M059J (cell line): ENCODE measurements around the gene CDH5. TPM values are rescaled to one million over a fixed set of nuclear protein-coding genes. Genes with fewer than 3 reads are reported as not detected.
A peak's percentile ranks its signal among the peaks of the same experiment; 100 is the strongest.

Experiments
- DNase-seq: peaks from one replicate; pipeline ENCODE4 v3.0.0-alpha.2; 2012; ENCODE audit warnings: low read depth
- total RNA-seq: library from RNA; depleted of rRNA; stranded (reverse); fragments of >200 nt; shearing (Covaris generic); gene quantifications from 2 replicates; pipeline ENCODE4 v1.2.3, GENCODE V29; 2014

CDH5 gene
- total RNA-seq, 1 experiment from 2014 or later, result 0.05 TPM

- peak; percentile 70 for DNase-seq
Observed at GRCh38 chr16:66416939-66417700, 50.6 kb downstream of the CDH5 start.

GRCh38 chr16:66418165-66418962 lies 51.9 kb downstream of the CDH5 start:
- DNase-seq, result no peak

- no peak for DNase-seq
Observed at GRCh38 chr16:66419527-66419926, 53.0 kb downstream of the CDH5 start.

GRCh38 chr16:66420396-66420795 lies 53.9 kb downstream of the CDH5 start:
- DNase-seq, result no peak

- no peak for DNase-seq
Observed at GRCh38 chr16:66421891-66422290, 55.4 kb downstream of the CDH5 start.

- DNase-seq, result no peak
Observed at GRCh38 chr16:66422366-66422765, 55.9 kb downstream of the CDH5 start.

GRCh38 chr16:66423177-66423576 lies 56.7 kb downstream of the CDH5 start:
- DNase-seq, result no peak

GRCh38 chr16:66425651-66426050 lies 59.2 kb downstream of the CDH5 start:
- no peak for DNase-seq

GRCh38 chr16:66426112-66427035 lies 59.9 kb downstream of the CDH5 start:
- no peak for DNase-seq

GRCh38 chr16:66427036-66427860 lies 60.8 kb downstream of the CDH5 start, which contains the start of gene BEAN1:
Gene BEAN1, plus strand, starts transcription at chr16:66427295. Its CDS starts 10,382 bp downstream, at chr16:66437677.
- DNase-seq, result peak; percentile 33

- peak; percentile 23 for DNase-seq
Observed at GRCh38 chr16:66427871-66428681, 61.6 kb downstream of the CDH5 start.

- DNase-seq, result no peak
Observed at GRCh38 chr16:66428682-66429251, 62.3 kb downstream of the CDH5 start.

- no peak for DNase-seq
Observed at GRCh38 chr16:66429290-66429962, 62.9 kb downstream of the CDH5 start.

- DNase-seq, result no peak
Observed at GRCh38 chr16:66430214-66430613, 63.7 kb downstream of the CDH5 start.

GRCh38 chr16:66431760-66432159 lies 65.3 kb downstream of the CDH5 start:
- DNase-seq, result no peak

GRCh38 chr16:66432429-66432828 lies 65.9 kb downstream of the CDH5 start:
- DNase-seq, result no peak

- DNase-seq, result no peak
Observed at GRCh38 chr16:66434619-66435430, 68.3 kb downstream of the CDH5 start.

GRCh38 chr16:66435896-66436295 lies 69.4 kb downstream of the CDH5 start:
- DNase-seq, result no peak
